HL-60/S4 (cell line): ENCODE results near the gene SLC7A10.

Source experiments
- in situ Hi-C: fragments of 300-500 bp; cut with MboI; formaldehyde crosslinking; loops from 2 replicates; pipeline ENCODE4 v1.14.3; 2022; ENCODE audit warnings: low sequenced_read_pairs

Gene SLC7A10

DNA sequence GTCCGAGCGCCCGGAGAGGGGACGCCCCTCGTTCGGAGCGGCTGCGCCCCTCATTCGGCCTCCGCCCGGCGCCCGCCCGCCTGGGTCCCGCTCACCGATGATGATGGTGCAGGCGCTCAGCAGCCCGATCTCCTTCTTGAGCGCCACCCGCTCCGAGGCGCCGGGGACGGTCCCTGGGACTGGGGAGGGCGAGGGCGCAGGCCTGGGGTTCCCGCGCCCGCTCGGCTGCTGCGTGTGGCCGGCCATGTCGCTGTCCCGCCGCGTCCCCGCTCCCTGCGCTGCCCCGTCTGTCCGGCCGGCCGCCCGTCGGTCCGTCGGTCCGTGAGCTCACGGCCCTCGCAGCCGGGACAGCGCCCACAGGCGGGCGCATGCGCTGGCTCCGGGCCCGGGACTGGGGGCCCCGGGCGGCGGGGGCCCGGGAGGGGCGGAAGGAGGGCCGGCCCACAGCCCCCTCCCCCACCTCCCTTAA is at the start of gene SLC7A10:
SLC7A10 (minus strand) TSS at position 393 of the 469 bp plus-strand sequence; CDS start at position 246, 147 bp downstream.
- in situ Hi-C loops = no loop called here

DNA sequence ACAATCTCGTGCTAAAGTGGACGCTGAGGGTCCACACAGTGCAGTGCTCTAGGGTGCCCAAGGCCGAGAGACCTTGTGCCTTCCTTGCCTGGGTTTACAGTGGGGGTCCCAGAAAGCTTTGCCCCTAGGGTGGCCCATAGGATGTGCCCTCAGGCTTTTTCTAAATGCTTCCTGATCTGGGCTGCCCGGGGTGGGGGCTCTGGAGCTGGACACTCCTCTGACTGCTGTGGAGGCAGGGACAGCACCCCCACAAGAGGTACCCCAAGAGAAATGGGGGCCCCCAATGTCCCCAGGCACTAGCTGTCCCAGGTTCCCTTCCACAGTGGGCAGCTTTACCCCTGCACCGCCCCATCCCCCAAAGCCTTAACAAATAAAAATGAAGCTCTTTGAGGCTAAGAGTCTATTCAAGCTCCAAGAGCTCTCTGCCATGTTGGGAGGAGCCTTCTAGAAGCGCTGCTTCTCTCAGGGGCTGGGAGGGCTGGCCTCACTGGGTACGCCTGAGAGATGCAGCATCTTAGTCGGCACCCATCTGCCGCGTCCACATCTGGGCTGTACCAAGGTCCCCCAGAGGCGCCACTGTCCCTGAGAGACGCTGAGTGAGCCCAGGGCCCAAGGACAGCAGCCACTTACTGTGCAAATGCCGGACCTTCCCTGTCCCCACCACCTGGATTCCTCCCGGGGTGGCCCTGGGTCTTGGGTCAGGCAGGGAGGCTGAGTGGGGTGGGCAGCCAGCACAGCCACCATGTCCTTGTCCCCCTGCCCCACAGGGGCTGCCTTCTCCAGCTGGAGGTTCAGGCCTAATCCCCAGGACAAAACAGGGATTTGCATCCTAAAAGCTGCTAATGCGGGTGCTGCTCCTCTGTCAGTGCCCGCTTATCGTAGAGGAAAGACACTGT is 49.3 kb upstream of the SLC7A10 start:
- in situ Hi-C loops = no loop called here

DNA sequence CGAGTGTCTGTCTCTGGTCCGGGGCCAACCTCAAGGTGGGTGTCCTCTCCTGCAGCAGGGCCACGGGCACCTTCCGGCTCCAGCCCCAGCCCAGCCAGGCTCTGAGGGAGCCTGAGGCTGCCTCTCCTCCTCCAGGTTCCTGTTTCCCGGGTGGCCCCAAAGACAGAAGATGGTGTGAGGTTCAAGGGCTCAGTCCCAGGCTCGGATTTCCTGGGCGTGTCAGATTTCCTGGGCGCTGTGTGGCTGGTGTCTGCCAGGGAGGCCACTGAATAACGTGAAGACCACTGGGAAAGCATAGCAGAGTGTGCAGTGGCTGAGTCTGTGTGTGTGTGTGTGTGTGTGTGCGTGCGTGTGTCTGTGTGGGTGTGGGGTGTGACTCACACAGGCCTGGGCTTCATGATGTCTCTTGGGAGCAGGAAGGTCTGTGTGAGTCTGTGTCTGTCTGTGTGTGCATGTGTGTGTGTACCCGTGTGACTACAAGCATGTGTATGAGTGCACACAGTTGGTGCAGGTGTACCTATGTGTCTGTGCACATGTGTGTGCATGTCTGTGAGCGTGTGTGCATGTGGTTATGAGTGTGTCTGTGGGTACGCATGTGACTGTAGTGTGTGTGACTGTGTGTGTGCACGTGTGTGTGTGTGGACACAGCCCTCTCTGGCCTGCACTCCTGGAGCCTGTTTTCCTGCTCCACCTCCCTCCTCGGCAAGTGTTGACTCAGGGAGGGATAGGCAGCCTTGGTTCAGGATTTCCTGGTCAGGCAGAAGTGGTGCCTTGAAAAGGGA is 48.4 kb upstream of the SLC7A10 start:
- in situ Hi-C loops = no loop called here

DNA sequence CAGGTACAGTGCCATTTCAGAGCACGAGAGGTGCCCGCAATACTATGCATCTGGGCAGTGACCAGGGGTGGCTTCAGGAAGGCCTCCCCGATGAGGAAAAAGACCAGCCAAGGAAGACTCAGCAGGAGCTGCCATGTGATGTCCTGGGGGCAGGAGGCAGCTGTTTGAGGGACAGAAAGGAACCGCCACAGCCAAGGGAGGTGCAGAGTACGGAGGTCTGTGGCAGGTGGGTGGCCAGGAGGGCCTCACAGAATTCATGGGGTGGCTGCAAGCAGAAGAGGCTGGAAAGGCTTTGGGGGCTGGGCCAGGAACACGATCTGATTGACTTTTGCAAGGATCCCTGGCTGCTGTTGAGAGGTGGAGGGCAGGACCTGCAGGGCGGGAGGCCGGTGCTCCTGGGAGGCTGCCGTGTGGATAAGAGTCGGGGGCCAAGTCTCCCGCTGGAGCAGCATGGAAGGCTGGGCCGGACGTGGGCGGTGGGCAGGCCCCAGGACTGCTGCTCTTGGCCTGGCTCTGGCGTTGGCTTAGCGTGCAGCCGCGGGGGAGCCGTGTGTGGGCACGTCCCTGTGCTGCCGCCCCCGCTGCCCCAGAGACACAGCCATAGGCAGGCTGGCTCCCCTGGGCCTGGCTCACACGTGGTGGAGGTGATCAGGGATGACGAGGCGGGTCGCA is 47.6 kb upstream of the SLC7A10 start:
- in situ Hi-C loops = no loop called here

DNA sequence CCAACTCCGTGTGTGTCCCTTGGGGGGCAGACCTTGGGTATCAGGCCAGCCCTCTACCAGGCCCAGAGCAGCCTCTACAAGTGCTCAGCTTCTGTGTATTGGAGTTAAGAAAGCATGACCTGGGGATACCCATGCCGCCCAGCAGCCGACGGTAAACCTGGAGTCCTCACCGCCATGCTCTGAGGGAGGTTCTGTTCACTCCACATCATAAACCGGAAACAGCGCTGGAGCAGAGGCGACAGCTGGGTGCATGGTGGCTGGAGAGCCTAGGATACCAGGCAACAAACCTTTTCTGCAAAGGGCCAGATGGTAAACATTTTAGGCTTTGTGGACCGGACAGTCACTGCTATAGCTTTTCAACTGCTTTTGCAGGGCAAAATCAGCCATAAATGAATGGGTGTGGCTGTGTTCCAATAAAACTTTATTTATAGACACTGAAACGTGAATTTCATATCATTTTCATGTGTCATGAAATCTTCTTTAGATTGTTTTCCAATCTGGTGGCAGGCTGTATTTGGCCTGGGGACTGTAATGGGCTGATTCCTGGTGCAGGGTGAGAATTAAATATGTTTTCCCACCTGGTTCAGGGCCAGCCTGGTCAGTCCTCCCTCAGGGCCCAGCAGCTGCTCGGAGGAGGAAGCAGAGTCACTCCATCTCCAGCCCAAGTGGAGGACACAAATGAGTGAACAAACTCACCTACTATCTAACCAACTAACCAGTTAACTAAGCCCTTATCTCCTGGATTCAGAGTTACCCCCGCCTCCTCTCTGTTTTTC is 45.8 kb upstream of the SLC7A10 start:
- in situ Hi-C loops = no loop called here

DNA sequence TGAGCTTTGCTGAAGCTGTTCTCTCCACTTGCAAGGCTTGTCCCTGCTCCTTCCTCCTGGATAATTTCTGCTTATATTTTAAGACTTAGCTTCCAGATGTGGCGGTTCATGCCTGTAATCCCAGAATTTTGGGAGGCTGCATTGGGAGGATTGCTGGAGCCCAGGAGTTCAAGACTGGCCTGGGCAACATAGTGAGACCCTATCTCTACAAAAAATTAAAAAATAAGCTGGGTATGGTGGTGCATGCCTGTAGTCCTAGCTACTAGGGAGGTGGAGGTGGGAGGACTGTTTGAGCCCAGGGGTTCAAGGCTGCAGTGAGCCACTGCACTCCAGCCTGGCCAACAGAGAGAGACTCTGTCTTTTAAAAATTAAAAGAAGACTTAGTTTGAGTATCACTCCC is 45.1 kb upstream of the SLC7A10 start:
- in situ Hi-C loops = no loop called here

DNA sequence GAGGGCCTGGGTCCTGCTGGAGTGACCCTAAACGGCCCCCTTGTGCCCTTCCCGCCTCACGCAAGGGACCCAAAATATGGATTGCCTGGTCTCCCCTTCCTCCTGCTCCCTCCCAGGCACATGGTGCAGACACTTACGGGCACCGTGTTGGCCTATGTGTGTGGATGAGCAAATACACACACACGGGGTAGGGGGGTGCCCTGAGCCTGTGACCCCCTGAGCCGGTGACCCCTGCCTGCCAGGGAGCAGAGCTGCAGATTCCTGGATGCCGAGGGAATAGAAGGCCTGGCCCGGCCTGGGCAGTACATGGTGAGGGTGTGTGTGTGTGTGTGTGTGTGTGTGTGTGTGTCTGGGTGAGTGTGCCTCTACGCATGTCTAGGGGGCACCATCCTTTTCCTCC is 43.4 kb upstream of the SLC7A10 start:
- in situ Hi-C loops = no loop called here

DNA sequence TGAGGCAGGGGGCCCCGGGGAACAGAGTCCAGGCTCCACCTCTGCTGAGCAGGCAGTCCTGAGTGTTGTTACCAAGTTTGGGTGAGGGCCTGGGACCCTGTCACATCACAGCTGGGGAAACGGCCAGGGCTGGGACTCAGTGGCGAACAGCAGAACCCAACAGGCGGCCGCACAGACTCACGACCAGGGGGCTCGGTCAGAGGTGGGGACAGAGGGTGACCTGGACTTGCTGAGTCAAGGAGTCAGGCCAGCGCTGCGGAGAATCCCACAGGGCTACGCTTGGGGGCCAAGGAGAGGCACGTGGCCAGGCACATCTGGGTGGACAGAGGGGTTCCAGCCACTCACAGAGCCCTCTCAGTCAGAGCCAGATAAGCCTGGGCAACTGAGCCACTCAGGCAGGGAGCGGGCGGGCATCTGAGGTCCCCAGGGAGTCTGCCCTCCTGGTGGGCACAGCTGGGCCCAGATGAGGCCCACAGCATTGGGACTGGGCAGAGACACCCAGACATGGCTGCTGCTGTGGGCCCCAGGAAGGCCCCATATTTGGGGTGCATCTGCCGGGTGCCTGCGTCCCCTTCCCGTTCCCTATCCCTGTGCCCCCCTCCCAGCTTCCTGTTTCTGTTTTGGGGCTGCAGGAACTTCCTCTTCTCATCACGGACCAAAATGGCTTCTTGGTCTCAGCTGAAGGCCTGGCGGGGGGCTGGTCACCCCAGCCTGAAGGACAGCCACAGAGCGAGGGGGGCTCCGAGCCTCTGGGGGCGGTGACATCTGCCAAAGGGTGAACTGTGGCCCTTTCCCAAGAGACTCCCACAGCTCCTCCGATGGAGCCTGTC is 42.7 kb upstream of the SLC7A10 start:
- in situ Hi-C loops = no loop called here

DNA sequence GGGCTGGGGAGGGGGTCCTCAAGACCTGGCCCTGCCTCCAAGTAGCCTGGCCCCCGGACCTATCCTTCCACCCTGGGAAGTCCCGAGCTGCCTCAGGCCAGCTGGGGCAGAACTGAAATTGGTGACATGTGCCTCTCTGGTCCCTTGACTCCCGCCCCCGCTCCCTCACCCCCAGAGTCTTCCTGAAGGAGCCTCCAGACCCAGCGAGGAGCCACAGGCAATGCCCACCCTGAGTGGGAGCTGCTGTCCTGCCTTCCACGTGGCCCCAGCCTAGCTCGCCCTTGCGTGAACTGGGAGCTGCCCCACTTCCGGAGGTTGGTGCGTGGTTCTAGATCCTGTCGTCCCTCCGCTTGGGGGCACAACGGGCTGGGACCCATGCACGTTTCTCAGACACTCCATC is 42.1 kb upstream of the SLC7A10 start:
- in situ Hi-C loops = no loop called here

DNA sequence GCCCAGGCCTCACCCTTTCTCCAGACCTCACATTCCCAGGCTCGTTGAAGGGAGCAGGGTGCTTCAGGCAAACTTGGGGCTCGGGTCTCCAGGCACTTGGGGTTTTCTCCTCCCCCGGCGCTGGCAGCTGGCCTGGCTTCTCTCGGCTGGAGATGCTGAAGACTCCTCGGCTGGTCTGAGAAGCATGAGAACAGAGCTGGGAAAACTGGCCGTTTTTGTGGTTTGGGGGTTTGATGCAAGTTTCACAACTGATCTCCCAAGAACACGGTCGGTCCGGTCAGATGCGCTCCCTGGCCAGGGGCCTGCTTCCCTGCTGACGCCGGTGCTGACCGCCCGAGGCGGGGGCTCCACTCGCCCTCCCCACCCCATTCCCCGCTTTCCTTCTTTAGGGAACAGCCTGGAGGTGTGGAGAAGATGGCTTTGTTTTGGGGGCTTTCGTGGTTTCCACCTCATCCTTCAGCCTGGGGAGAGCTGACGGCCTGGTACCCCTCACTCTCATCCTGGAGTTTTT is 41.4 kb upstream of the SLC7A10 start:
- in situ Hi-C loops = no loop called here

DNA sequence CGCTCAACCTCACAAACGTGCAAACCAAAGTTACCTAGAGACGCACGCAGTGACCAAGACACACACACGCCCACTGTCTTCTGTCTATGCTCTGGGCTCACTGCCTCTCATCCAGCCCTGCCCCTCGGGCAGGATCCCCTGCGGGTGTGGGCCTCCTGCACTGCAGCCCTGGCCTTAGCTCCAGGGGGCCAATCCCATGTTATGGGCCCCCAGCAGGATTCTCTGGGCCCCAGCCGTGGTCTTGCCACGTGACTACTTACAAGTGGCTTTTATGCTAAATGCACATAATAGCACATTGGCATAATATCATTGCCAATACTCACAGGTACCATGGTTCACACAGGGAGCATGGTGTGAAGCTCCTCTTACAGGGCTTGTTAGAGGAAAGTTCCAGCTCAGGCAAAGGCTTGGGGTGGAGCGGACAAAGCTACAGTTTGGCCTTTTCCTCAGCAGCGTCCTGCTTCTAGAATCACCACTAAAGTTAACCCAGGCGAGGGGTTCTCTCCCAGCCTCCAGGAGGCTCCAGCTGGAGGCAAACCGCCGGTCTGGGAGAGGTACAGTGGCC is 39.3 kb upstream of the SLC7A10 start:
- in situ Hi-C loops = no loop called here

GRCh38 chr19:33263325-33264023 is 37.8 kb upstream of the SLC7A10 start:
- in situ Hi-C loops = no loop called here

GRCh38 chr19:33261511-33262189 is 36.0 kb upstream of the SLC7A10 start:
- in situ Hi-C loops = no loop called here

DNA sequence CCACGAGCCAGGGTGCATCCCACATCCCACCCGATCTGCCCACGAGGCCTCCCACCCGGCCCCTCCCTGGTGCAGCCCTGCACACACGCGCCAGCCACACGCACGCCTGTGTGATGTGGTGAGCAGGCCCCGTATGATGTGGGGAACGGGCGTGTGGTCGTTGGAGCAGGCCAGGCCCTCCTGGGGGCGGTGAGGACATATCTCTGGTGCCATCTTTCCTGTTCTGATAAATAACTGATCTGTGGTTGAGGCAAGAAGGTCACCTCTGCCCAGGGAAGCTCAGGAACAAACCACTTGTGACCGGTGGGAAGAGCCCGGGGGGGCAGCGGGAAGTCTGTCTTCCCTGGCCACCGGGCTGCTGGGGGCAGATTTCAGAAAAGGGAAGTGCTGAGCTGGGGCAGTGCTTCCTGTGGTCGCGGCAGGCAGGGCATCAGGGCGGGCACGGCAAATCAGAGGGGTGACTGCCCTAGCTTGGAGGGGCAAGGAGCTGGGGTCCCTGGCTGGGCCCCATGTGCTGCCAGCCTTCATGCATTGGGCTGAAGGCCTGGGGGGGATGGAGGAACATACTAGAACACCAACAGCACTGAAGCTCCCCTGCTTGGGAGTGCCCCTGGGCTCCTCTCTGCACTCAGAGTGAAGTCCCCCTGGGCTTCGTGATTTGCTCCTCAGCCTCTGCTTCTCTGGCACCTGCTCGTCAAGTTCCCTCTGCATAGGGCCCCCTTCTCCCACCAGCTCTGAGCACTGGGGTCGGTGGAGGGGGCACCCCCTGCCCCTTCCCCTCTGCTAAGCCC is 35.2 kb upstream of the SLC7A10 start:
- in situ Hi-C loops = no loop called here

GRCh38 chr19:33259539-33259938 is 33.9 kb upstream of the SLC7A10 start:
- in situ Hi-C loops = loop anchor here (5.0 kb wide), 1 partner anchor 38 kb away; no protein-coding TSS in a partner anchor

- in situ Hi-C loops = loop anchor here (5.0 kb wide), 1 partner anchor 39 kb away; no protein-coding TSS in a partner anchor
Measured at GRCh38 chr19:33257828-33258227, 32.2 kb upstream of the SLC7A10 start.

- in situ Hi-C loops = loop anchor here (5.0 kb wide), 1 partner anchor 41 kb away; no protein-coding TSS in a partner anchor
Measured at GRCh38 chr19:33256261-33256660, 30.6 kb upstream of the SLC7A10 start.
